CD4-positive, alpha-beta T cell treated with Interleukin-1 beta for 1 hour (primary cell): Measurements from ENCODE around the gene ARHGAP29.

ENCODE experiments used
- DNase-seq, 2 donors: peaks; one replicate each; pipeline ENCODE4 v3.0.0-alpha.2; 2020 to 2022

The ARHGAP29 gene

DNA sequence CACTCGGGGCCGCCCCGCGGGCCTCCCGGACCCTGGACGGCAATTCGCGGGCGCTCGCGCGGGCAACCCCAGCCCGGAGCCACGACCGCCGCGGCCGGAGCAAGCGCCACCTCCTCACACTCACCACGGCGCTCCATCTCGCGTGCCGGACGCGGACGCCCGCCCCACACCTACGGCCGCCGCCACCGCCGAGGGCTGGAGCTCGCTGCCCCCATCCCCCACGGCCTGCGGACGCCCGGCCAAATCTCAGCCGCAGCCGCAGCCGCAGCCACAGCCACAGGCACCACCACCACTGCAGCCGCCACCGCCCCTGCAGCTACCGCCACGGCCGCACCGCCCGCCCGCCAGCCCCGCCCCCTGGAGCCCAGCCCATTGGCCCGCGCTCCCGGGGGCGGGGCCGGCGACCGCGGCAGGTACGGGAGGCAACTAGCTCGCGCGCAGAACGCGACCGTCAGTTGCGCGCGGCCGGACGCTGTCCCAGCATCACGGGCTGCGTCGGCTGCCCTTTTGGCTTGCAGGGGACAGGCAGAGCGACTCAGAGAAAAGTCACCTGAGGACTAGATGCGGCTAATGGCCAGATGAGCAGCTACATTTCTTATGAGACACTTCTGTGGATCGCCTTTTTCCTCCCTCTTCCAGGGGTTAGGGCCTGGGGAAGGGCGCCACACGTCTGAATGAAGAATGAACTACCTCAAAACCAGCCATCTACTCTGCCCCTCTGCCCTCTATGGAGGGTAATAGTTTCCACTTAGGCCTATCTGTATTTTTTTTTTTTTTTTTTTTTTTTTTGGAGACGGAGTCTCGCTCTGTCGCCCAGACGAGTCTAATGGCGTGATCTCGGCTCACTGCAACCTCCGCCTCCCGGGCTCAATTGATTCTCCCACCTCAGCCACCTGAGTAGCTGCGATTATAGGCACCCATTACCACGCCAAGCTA lies at the start of gene ARHGAP29:
ARHGAP29 (minus strand) TSS at position 294 of the 936 bp plus-strand sequence. CDS start 5,973 bp downstream, outside the sequence.
- peak; percentile 13 to 52 for DNase-seq

- no peak for DNase-seq
Observed at GRCh38 chr1:94286864-94287437, 49.6 kb upstream of the ARHGAP29 start.

- DNase-seq: no peak
Observed at GRCh38 chr1:94285031-94285654, 47.8 kb upstream of the ARHGAP29 start.

DNA sequence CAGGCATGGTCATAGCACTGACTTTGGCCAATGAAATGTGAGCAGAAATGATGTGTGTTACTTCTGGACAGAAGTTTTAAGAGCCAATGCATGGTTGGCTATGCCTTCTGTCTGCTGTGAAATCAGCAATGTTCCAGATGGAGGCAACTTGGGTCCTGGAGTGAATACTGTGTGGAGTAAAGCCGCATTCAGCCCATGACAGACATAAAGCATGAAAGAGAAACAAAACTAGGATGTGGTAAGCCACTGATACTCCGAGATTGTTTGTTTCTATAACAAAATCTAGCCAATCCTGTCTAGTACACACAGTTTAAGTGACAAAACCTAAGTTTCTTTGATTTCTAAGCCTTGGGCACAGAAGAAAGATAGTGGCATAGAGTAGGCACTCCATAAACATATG lies 47.1 kb upstream of the ARHGAP29 start:
- DNase-seq: no peak

DNA sequence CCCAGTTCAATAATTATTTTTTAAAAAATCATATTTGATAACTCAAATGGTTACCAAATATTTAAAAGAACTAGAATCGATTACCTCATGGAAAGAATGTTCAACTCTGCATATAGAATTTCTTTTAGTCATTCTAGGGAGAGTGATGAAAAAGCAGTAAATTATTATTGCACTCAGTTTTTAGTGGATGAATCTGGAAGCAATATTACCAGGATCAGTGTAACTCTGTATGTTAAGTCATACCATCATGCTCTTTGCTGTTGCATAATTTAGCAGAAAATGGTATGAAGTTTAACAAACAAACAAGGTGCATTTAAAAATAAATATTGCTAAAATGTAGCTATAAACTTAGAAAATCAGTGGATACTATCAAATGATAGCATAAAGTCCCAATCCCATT lies 46.1 kb upstream of the ARHGAP29 start:
- DNase-seq: no peak

GRCh38 chr1:94282143-94282711 lies 44.8 kb upstream of the ARHGAP29 start:
- DNase-seq: no peak

- DNase-seq: no peak
Observed at GRCh38 chr1:94281361-94282142, 44.2 kb upstream of the ARHGAP29 start.

DNA sequence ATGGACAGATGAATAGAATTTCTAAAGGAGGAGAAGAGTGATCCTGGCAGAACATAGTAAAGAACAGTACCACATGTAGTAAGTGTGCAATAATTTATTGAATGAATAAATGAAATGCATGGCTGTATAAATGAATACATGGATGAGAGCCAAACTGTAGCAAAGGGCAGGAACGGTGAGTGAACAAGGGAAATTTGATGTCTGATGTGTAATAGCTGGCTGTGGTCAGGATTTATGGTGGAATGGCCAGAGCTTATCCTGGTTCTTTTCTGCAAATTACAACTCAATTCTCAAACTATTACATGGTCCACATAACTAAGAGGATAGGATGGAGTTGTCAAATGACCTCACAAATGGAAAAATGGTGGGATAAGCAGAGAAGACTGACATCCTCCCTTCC lies 43.2 kb upstream of the ARHGAP29 start:
- DNase-seq: no peak

GRCh38 chr1:94279462-94279861 lies 42.1 kb upstream of the ARHGAP29 start:
- DNase-seq: no peak

- no peak for DNase-seq
Observed at GRCh38 chr1:94279038-94279437, 41.7 kb upstream of the ARHGAP29 start.

DNA sequence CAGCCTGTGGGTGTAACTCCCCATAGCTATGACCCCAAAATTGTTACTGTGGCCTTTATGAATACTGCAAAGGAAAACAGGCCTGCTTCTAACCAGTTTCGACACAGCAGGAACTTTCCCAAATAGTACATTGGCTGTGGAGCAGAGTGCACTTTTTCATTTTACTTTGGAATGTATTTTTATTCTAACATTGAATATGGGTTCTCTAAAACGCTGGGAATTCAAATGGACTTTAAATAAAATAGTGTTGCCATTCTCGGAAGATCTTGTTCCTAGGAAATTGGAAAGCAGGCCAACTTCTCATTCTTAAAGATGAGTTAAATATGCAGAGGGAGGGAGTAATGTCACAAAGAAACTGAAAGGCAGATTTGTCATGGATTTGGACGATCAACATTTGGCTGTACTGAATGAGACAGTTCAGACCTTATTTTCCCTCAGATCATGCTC lies 39.6 kb upstream of the ARHGAP29 start:
- no peak for DNase-seq

DNA sequence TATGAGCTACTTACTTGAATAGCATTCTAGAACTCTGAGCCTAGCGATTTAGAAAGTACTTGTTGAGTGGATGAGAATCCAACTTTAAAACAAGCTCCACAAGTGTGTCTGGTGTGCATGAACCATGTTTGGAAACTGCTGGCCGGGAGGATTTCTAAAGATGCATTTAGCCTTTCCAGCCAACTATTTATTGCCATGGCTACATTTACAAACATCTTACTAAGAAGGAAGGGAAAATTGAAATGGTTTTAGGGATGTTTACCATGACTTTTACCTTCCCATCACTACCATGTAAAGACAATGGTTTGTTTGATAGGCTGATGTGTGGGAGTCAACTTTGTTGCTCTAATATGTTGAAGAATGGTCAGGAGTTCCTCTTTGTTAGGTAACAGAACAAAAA lies 37.7 kb upstream of the ARHGAP29 start:
- no peak for DNase-seq

- DNase-seq: no peak
Observed at GRCh38 chr1:94274561-94274960, 37.2 kb upstream of the ARHGAP29 start.

GRCh38 chr1:94273111-94273510 lies 35.7 kb upstream of the ARHGAP29 start:
- no peak for DNase-seq

DNA sequence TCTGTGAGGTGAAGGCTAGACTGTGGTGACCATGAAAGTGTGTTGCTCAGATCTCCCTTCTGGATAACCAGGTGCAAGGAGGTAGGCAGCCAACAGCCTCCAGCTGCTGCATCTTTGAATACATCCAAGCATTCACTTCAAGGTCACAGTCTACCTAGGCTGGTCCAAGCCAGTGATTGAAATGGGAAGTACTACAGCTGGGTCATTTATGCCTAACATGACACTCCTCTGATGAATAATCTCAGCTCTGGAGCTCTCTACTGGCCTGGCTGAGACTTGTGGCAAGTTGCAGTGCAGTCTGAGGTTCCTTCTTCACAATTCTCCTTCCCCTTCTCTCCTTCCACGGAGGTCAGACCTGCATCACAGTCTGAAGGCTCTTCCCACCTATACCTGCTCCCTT lies 35.0 kb upstream of the ARHGAP29 start:
- DNase-seq: no peak

DNA sequence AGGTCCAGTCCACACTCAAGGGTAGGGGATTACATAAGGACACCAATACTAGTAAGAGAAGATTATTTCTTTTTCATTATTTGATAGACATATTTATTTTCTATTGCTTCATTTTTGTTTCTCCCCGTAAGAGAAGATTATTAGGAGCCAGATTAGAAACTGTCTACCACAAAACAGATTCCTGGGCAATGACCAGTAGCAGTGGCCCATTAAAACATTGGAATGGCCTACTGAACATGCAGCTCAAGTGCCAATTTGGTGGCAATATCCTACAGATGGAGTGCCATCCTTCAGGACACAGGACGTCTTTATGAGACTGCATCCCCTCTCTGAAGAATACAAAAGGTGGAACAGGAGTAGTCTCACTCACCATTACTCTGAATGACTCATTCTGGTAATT lies 34.0 kb upstream of the ARHGAP29 start:
- no peak for DNase-seq

- no peak for DNase-seq
Observed at GRCh38 chr1:94270801-94271203, 33.4 kb upstream of the ARHGAP29 start.

DNA sequence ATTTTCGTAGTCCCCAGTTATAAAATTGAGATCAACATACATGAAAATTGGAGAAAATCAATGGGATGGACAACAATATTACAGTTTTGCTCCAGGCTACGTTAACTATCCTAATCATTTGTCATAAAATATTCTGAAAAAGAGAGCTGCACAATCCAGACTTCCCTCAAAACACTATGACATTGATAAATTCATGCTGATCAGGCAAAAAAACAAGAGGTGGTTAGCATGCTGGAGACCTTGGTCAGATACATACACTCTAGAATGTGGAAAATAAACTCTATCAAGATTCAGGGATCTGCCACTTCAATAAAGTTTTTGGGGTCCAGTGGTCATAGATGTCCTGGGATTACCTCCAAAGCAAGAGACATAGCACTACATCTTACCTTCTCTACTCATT lies 32.5 kb upstream of the ARHGAP29 start:
- DNase-seq: no peak

DNA sequence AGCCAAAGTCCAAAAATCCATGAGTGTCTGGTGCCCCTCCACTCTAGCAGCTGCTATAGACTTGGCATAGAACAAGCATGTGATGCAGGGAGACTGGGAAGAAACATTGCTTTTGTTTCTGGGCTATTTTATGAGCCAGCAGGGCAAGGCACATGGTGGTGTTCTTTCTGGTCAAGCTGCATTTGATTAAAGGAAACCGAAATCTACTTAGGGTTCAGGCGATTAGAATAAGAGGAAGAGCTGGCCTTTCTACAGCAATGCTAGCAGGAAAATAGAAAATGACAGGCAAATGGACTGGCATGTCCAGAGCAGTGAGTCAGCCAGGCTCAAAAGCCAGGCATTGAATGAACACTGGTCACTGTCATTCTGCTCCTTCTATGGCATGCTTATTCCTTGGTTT lies 28.5 kb upstream of the ARHGAP29 start:
- DNase-seq: no peak

DNA sequence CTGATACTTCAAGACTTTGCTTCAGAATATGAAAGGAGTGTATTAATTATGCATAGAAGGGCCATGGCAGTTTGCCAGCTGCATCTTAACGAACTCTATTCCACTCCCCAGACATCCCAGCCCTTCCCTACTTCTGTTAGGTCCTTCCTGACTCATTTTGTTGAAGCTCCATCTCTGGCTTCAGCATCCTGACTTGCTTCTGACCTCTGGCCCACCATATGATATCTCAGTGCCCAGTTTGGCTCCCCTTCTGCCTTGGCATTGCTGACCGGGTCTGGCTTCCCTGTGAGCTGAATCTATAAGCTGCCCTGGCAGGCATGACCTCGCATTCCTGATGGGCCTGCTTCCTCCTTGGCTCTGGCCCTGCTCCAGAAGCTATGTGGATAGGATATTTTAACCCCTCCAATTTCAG lies 27.6 kb upstream of the ARHGAP29 start:
- no peak for DNase-seq

DNA sequence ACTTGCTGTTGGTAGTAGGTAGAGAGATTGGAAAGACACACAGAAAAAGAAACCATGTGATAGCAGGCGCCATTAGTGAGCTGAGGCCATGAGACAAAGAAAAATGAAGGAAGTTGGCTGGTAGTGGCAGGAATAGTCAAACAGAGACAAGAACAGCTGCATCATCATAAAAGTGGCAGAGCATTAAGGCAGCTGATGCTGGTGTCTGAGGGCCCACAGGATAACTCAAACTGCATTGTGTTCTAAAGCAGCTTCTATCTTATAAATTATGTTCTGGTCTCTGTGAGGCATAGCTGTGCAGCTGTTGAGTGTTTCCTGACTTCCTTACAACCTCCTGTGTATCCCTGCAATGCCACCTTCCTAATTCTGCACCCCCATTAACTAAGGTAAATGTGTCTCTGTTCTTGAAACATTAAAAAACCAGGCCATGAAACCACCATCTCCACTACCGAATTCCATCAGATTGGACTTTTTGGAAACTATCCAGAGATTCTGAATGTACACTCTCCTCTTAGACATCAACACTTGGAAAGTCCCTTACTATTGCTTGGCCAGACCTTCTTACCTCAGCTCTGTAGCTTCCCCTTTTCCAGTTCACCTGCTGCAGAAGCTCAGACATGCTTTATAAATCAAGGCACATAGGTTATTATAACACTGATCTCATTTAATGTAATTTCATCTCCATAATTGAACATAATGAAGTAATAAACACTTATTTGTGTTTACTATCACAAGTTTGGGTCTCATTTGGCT lies 23.4 kb upstream of the ARHGAP29 start:
- DNase-seq: no peak
